ENCODE data around the gene APBA2.

Gene APBA2

DNA sequence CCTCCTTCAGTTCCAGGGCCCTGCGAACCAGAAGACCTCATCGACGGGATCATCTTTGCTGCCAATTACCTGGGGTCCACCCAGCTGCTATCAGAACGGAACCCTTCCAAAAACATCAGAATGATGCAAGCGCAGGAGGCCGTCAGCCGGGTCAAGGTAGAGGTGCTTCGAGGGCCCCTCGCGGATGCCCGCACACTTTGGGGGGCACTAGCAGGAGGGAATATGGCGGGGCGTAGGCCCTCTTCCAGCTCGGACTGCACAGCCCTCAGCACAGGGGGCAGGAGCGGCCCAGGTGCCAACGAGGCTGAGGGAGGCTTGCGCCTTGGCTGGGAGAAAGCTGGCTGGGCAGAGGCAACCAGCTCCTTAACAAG is 207.3 kb downstream of the APBA2 start:
- Histone ChIP-seq H3K4me3 (ENCODE audit: insufficient read depth, low read depth, low read length, poor library complexity, severe bottlenecking) (no peak overlapping the region), H3K27me3 (replicated peaks; ENCODE audit: control insufficient read depth, insufficient read depth, low read length, poor library complexity, severe bottlenecking) (no peaks in the 10 kb centered on the region), H3K36me3 (ENCODE audit: control insufficient read depth, insufficient read depth, low read length) (peaks cover under 1% of the 10 kb centered on the region), H3K4me1 (ENCODE audit: control insufficient read depth, insufficient read depth, low read length, poor library complexity, severe bottlenecking) (no peaks in the 10 kb centered on the region), H3K27ac (ENCODE audit: insufficient read depth, low read length, poor library complexity, severe bottlenecking) (no peak overlapping the region), H3K9me3 (ENCODE audit: control insufficient read depth, low read length) (no peaks in the 10 kb centered on the region)
- DNase-seq: no peak

DNA sequence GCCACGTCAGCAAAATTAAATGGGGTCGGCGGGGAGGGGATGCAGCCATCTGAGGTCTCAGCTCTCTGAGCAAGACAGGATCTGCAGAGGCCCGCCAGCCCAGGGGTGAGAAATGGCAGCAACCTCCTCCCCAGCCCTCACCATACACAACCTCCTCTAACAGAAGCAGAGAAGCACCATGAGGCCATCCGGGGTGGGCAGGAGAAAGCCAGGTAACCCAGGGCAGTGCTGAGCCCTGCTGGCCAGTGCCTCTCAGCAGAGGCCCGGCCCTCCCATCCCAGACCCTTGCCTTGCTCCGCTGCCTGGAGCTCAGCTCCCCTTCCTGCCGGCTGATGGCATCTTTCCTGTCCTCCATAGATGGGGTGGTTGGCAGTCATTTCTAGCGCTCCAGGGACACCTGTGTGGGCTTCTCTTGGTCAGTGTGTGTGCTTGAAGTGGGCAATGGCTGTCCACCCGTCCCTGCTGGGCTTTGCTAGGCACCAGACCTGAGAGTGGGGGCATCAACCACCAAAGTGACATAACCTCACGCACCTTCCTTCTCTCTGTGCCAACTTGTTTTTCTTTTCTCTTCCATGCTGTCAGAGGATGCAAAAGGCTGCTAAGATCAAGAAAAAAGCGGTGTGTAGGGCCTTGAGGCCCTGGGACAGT is 208.0 kb downstream of the APBA2 start:
- no peaks in the 10 kb centered on the region for H3K9me3 ChIP-seq (ENCODE audit: control insufficient read depth, low read length)
- no peak for DNase-seq

DNA sequence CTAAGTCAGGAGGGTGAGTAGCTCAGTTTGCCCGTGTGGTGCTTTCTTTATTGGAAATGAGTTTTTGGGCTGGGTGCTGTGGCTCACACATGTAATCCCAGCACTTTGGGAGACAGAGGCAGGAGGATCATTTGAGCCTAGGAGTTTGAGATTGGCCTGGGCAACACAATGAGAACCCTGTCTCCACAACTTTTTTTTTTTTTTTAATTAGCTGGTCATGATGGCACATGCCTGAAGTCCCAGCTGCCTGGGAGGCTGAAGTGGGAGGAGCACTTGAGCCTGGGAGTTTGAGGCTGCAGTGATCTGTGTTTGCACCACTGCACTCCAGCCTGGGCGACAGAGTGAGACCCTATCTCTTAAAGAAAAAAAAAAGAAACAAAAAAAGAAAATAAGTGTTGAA is 208.9 kb downstream of the APBA2 start:
- Histone ChIP-seq H3K27me3 (replicated peaks; ENCODE audit: control insufficient read depth, insufficient read depth, low read length, poor library complexity, severe bottlenecking) (no peaks in the 10 kb centered on the region), H3K9me3 (ENCODE audit: control insufficient read depth, low read length) (no peaks in the 10 kb centered on the region), H3K4me1 (ENCODE audit: control insufficient read depth, insufficient read depth, low read length, poor library complexity, severe bottlenecking) (no peaks in the 10 kb centered on the region), H3K27ac (ENCODE audit: insufficient read depth, low read length, poor library complexity, severe bottlenecking) (no peak overlapping the region), H3K4me3 (ENCODE audit: insufficient read depth, low read depth, low read length, poor library complexity, severe bottlenecking) (no peak overlapping the region), H3K36me3 (ENCODE audit: control insufficient read depth, insufficient read depth, low read length) (peaks cover 12% of the 10 kb centered on the region)
- DNase-seq: no peak

More for the DNA sequence above, 208.0 kb downstream of the APBA2 start:
- no peak overlapping the region for H3K4me3 ChIP-seq (ENCODE audit: insufficient read depth, low read depth, low read length, poor library complexity, severe bottlenecking)
- H3K27me3 ChIP-seq (replicated peaks; ENCODE audit: control insufficient read depth, insufficient read depth, low read length, poor library complexity, severe bottlenecking): no peaks in the 10 kb centered on the region
- H3K27ac ChIP-seq (ENCODE audit: insufficient read depth, low read length, poor library complexity, severe bottlenecking): no peak overlapping the region
- peaks cover 7% of the 10 kb centered on the region for H3K36me3 ChIP-seq (ENCODE audit: control insufficient read depth, insufficient read depth, low read length)
- no peaks in the 10 kb centered on the region for H3K4me1 ChIP-seq (ENCODE audit: control insufficient read depth, insufficient read depth, low read length, poor library complexity, severe bottlenecking)

DNA sequence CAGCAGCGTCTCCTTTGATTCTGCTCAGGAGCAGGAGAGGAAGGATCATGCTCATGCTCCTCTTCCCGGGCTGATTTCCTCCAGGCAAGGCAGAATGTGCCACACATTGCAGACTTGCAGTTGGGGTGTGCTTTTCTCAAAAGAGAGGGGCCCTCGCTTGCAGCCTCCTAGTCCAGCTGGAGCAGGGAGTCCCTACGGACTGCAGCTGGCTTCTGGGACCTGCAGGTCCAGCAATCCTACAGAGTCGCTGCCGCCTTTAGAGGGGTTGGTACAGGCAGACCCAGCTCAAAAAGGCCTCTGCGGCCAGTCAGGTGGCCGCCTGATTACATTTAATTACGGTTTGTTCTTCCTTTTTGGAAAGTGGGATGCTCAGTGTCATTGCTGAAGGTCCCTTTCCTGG is 210.0 kb downstream of the APBA2 start:
- no peak for DNase-seq
- no peaks in the 10 kb centered on the region for H3K9me3 ChIP-seq (ENCODE audit: control insufficient read depth, low read length)
- H3K4me1 ChIP-seq (ENCODE audit: control insufficient read depth, insufficient read depth, low read length, poor library complexity, severe bottlenecking): no peaks in the 10 kb centered on the region
- H3K36me3 ChIP-seq (ENCODE audit: control insufficient read depth, insufficient read depth, low read length): peaks cover 12% of the 10 kb centered on the region
- no peak overlapping the region for H3K27ac ChIP-seq (ENCODE audit: insufficient read depth, low read length, poor library complexity, severe bottlenecking)
- H3K27me3 ChIP-seq (replicated peaks; ENCODE audit: control insufficient read depth, insufficient read depth, low read length, poor library complexity, severe bottlenecking): no peaks in the 10 kb centered on the region
- H3K4me3 ChIP-seq (ENCODE audit: insufficient read depth, low read depth, low read length, poor library complexity, severe bottlenecking): no peak overlapping the region

DNA sequence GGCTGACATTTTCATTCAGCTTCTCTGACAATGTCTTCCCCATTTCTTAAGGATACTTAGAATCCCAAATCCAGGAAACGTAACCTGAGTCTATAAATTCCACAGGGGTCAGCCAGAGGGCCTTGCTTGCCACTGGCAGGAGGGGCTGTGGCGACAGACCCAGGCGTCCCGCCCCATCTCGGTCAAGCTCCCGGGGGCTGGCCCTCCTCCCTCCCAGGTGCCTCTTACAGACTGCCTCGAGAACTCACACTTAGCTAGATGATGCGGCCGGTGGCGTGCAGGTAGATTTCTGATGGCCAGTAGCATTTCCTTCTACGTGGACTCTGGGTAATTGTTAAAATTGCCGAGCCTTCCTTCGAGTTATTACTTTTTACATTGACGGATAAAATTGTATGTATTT is 211.4 kb downstream of the APBA2 start:
- Histone ChIP-seq H3K9me3 (ENCODE audit: control insufficient read depth, low read length) (no peaks in the 10 kb centered on the region), H3K4me3 (ENCODE audit: insufficient read depth, low read depth, low read length, poor library complexity, severe bottlenecking) (no peak overlapping the region), H3K36me3 (ENCODE audit: control insufficient read depth, insufficient read depth, low read length) (peaks cover 12% of the 10 kb centered on the region), H3K27me3 (replicated peaks; ENCODE audit: control insufficient read depth, insufficient read depth, low read length, poor library complexity, severe bottlenecking) (no peaks in the 10 kb centered on the region), H3K27ac (ENCODE audit: insufficient read depth, low read length, poor library complexity, severe bottlenecking) (no peak overlapping the region), H3K4me1 (ENCODE audit: control insufficient read depth, insufficient read depth, low read length, poor library complexity, severe bottlenecking) (no peaks in the 10 kb centered on the region)
- no peak for DNase-seq

DNA sequence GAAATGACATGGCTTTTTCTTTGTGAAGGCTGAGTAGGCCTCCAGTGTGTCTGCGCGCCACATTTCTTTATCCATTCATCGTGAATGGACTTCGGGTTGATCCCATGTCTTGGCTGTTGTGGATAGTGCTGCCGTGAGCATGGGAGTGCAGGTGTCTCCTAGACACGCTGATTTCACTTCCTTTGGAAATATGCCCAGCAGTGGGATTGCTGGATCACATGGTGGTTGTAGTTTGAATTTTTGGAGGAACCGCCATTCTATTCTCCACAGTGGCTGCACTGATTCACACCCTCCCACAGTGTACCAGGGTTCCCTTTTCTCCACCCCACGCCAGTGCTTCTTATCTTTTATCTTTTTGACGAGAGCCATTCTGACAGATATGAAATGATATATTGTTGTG is 212.2 kb downstream of the APBA2 start:
- Histone ChIP-seq H3K27me3 (replicated peaks; ENCODE audit: control insufficient read depth, insufficient read depth, low read length, poor library complexity, severe bottlenecking) (no peaks in the 10 kb centered on the region), H3K27ac (ENCODE audit: insufficient read depth, low read length, poor library complexity, severe bottlenecking) (no peak overlapping the region), H3K4me1 (ENCODE audit: control insufficient read depth, insufficient read depth, low read length, poor library complexity, severe bottlenecking) (no peaks in the 10 kb centered on the region), H3K4me3 (ENCODE audit: insufficient read depth, low read depth, low read length, poor library complexity, severe bottlenecking) (no peak overlapping the region), H3K9me3 (ENCODE audit: control insufficient read depth, low read length) (no peaks in the 10 kb centered on the region), H3K36me3 (ENCODE audit: control insufficient read depth, insufficient read depth, low read length) (peaks cover 12% of the 10 kb centered on the region)
- no peak for DNase-seq

DNA sequence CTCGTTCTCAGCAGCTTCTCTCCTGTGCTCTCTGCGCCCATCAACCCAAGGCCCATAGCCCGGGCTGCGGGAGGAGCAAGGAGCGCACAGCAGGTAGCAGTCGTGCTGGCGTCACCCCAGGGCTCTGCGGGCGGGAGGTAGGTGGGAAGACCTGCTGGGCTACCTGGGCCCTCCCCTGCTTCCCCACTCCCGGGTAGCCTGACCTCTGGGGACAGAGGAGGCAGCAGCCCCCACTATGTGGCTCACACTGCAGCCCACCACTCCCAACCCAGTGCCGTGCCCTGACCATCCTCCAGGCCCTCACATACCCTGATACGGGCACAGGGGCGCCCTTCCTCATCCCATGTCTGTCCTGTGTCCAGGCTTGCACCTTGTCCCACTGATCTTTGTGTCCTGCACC is 212.9 kb downstream of the APBA2 start:
- peaks cover 12% of the 10 kb centered on the region for H3K36me3 ChIP-seq (ENCODE audit: control insufficient read depth, insufficient read depth, low read length)
- no peaks in the 10 kb centered on the region for H3K27me3 ChIP-seq (replicated peaks; ENCODE audit: control insufficient read depth, insufficient read depth, low read length, poor library complexity, severe bottlenecking)
- DNase-seq: no peak
- no peaks in the 10 kb centered on the region for H3K4me1 ChIP-seq (ENCODE audit: control insufficient read depth, insufficient read depth, low read length, poor library complexity, severe bottlenecking)
- H3K27ac ChIP-seq (ENCODE audit: insufficient read depth, low read length, poor library complexity, severe bottlenecking): no peak overlapping the region
- no peak overlapping the region for H3K4me3 ChIP-seq (ENCODE audit: insufficient read depth, low read depth, low read length, poor library complexity, severe bottlenecking)
- H3K9me3 ChIP-seq (ENCODE audit: control insufficient read depth, low read length): no peaks in the 10 kb centered on the region

DNA sequence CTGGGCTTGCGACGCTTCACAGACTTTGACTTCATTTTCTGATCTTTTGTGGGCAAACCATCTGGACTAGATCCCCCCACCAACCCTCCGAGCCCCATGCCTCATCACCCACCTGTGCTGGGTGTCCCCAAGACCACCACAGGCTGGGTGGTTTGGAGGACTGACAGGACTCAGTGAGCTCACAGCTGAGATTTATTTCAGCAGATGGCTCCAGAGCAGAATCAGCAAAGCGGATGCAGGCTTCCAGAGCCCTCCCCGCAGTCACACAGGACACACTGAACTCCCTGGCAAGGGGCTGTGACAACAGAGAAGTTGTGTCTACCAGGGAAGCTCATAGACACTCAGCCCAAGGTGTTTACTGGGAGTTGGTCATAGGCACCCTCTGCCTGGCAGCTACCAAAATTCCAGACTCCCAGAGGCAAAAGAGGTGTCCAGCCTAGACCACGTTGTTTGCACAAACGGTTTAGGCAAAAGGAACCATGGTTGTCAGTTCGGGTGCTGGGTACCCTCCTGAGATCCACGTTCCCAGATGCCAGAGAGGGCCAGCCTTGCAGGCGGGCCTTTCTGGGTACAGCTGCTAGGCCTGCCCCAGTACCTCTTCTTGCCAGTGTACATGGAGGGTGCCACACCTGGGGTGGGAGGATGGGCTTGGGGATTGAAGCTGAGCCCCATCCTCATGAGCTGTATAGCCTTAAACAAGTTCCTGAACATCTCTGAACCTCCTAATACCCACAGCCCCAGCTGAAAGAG is 213.5 kb downstream of the APBA2 start:
- Histone ChIP-seq H3K27ac (ENCODE audit: insufficient read depth, low read length, poor library complexity, severe bottlenecking) (no peak overlapping the region), H3K36me3 (ENCODE audit: control insufficient read depth, insufficient read depth, low read length) (peaks cover 12% of the 10 kb centered on the region), H3K27me3 (replicated peaks; ENCODE audit: control insufficient read depth, insufficient read depth, low read length, poor library complexity, severe bottlenecking) (no peaks in the 10 kb centered on the region), H3K4me3 (ENCODE audit: insufficient read depth, low read depth, low read length, poor library complexity, severe bottlenecking) (no peak overlapping the region), H3K9me3 (ENCODE audit: control insufficient read depth, low read length) (no peaks in the 10 kb centered on the region), H3K4me1 (ENCODE audit: control insufficient read depth, insufficient read depth, low read length, poor library complexity, severe bottlenecking) (no peaks in the 10 kb centered on the region)
- no peak for DNase-seq

DNA sequence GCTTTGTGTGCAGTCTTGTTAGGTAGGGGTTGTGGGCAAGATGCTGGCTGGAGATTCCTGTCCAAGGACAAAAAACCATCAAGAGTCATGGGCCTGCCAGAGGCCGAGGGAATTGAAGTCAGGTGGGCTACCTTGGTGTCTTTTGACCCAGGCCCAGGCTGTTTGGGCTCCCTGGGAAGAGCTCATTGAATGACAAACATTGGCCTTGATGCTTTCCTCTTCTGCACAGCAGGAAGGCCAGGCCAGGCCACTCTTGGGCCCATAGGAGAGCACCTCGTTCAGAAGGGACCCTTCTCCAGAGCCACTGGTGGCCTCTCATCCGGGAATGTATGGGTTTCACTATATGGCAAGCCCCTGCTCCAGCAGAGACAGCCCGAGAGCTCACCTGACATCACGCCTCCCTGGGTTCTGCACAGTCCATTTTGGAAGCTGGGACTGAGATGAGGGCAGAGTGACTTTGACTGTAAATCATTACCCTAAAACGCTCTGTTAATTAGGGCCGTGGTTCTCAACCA is 214.8 kb downstream of the APBA2 start:
- no peaks in the 10 kb centered on the region for H3K9me3 ChIP-seq (ENCODE audit: control insufficient read depth, low read length)

DNA sequence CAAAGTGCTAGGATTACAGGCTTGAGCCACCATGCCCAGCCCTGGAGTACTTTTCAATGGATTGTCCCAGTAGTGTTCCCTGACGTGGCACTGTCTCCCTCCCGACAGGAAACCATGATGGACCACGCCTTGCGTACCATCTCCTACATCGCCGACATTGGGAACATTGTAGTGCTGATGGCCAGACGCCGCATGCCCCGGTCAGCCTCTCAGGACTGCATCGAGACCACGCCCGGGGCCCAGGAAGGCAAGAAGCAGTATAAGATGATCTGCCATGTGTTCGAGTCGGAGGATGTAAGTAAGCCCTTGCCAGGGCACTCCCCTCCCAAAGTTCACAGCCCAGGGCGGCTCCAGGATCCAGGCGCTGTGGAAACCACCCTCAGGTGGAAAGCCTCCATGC is 215.7 kb downstream of the APBA2 start:
- no peak overlapping the region for H3K27ac ChIP-seq (ENCODE audit: insufficient read depth, low read length, poor library complexity, severe bottlenecking)
- no peaks in the 10 kb centered on the region for H3K27me3 ChIP-seq (replicated peaks; ENCODE audit: control insufficient read depth, insufficient read depth, low read length, poor library complexity, severe bottlenecking)
- DNase-seq: no peak
- H3K4me3 ChIP-seq (ENCODE audit: insufficient read depth, low read depth, low read length, poor library complexity, severe bottlenecking): no peak overlapping the region
- H3K9me3 ChIP-seq (ENCODE audit: control insufficient read depth, low read length): no peaks in the 10 kb centered on the region
- no peaks in the 10 kb centered on the region for H3K4me1 ChIP-seq (ENCODE audit: control insufficient read depth, insufficient read depth, low read length, poor library complexity, severe bottlenecking)
- peaks cover 16% of the 10 kb centered on the region for H3K36me3 ChIP-seq (ENCODE audit: control insufficient read depth, insufficient read depth, low read length)

More for the DNA sequence above, 214.8 kb downstream of the APBA2 start:
- Histone ChIP-seq H3K27me3 (replicated peaks; ENCODE audit: control insufficient read depth, insufficient read depth, low read length, poor library complexity, severe bottlenecking) (no peaks in the 10 kb centered on the region), H3K4me3 (ENCODE audit: insufficient read depth, low read depth, low read length, poor library complexity, severe bottlenecking) (no peak overlapping the region), H3K36me3 (ENCODE audit: control insufficient read depth, insufficient read depth, low read length) (peaks cover 12% of the 10 kb centered on the region), H3K4me1 (ENCODE audit: control insufficient read depth, insufficient read depth, low read length, poor library complexity, severe bottlenecking) (no peaks in the 10 kb centered on the region), H3K27ac (ENCODE audit: insufficient read depth, low read length, poor library complexity, severe bottlenecking) (no peak overlapping the region)
- no peak for DNase-seq

Data from effector memory CD4-positive, alpha-beta T cell (primary cell).